ENCODE measurements around the gene RAB26. TPM values are rescaled to one million over a fixed set of nuclear protein-coding genes. Genes with fewer than 3 reads are reported as not detected.

The RAB26 gene
- total and polyA plus RNA-seq, 2 of the 13 experiments (the other 11 are each of a cell fraction or from before 2014, with no cell fraction given), result 0.86 to 3.6 TPM

DNA sequence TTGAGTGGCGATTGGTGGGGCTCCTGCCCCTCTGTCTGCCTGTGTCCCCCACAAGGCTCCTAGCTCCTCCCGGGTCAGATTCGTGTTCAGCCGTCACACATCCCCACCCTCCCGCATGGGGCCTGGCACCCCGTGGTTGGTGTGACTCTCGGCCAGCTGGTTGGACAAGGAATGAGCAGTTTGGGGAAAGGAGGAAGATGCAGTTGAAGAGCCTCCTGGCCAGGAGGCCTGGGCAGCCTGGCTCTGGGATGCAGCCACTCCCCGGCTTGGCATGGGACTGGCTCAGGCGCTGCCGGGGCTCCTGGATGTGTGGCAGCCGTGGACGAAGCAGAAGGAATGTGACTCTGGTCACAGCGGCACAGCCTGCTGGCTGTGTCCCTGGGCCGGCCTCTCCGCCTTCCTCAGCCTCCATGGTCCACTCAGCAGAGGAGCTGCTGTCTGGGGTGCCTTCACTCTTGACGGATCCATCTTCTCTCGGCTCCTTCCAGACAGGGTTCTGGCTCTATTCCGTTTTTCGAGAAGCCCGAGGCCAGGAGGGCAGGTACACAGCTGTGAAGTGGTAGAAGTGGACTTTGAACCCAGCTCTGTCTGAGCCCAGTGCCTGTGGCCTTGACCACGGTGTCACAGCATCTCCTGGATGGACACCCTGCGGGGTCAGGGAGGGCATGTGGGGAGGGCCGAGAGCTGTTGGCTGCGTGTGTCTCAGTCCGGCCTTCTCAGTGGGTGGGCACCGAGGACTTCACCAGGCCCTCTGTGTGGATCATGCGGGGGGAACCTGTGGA, 9.2 kb downstream of the RAB26 start (continued):
- TF ChIP-seq XRCC5 (optimal IDR thresholded peaks at IDR 0.05; ENCODE audit: low read length), result peak; percentile 51
- no peak for TF ChIP-seq ZBTB1 (CRISPR knock-in tag; IDR thresholded peaks at IDR 0.05; ENCODE audit: borderline replicate concordance)
- TF ChIP-seq CENPX (CRISPR knock-in tag; IDR thresholded peaks at IDR 0.05), result no peak
- no peak; the same call in 1 of the 2 replicates for TF ChIP-seq ZNF792 (CRISPR knock-in tag; IDR thresholded peaks at IDR 0.05)
- TF ChIP-seq YY1 (IDR thresholded peaks at IDR 0.05; ENCODE audit: insufficient read depth, insufficient replicate concordance, low read depth, low read length), result no peak
- TF ChIP-seq NFYC (CRISPR knock-in tag; IDR thresholded peaks at IDR 0.05), result no peak
- TF ChIP-seq ELF1 (CRISPR knock-in tag; IDR thresholded peaks at IDR 0.05), result peak; percentile 45; the same call in 1 of the 2 replicates
- TF ChIP-seq ASH2L (IDR thresholded peaks at IDR 0.05; ENCODE audit: insufficient read length, low read depth, low read length), result peak; percentile 63
- TF ChIP-seq CSRNP2 (CRISPR knock-in tag; conservative IDR thresholded peaks at IDR 0.05; ENCODE audit: low read depth), result no peak
- TF ChIP-seq, protein P1, sequence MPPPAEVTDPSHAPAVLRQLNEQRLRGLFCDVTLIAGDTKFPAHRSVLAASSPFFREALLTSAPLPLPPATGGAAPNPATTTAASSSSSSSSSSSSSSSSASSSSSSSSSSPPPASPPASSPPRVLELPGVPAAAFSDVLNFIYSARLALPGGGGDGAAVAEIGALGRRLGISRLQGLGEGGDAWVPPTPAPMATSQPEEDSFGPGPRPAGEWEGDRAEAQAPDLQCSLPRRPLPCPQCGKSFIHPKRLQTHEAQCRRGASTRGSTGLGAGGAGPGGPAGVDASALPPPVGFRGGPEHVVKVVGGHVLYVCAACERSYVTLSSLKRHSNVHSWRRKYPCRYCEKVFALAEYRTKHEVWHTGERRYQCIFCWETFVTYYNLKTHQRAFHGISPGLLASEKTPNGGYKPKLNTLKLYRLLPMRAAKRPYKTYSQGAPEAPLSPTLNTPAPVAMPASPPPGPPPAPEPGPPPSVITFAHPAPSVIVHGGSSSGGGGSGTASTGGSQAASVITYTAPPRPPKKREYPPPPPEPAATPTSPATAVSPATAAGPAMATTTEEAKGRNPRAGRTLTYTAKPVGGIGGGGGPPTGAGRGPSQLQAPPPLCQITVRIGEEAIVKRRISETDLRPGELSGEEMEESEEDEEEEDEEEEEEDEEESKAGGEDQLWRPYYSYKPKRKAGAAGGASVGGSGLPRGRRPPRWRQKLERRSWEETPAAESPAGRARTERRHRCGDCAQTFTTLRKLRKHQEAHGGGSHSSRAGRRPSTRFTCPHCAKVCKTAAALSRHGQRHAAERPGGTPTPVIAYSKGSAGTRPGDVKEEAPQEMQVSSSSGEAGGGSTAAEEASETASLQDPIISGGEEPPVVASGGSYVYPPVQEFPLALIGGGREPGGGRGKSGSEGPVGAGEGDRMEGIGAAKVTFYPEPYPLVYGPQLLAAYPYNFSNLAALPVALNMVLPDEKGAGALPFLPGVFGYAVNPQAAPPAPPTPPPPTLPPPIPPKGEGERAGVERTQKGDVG (CRISPR knock-in tag; IDR thresholded peaks at IDR 0.05; ENCODE audit: borderline replicate concordance), result no peak
- no peak for TF ChIP-seq MIER2 (CRISPR knock-in tag; IDR thresholded peaks at IDR 0.05)
- no peak for TF ChIP-seq PHB2 (IDR thresholded peaks at IDR 0.05; ENCODE audit: partially characterized antibody)
- no peak for TF ChIP-seq CHCHD3 (CRISPR knock-in tag; IDR thresholded peaks at IDR 0.05)
- TF ChIP-seq, protein P2, sequence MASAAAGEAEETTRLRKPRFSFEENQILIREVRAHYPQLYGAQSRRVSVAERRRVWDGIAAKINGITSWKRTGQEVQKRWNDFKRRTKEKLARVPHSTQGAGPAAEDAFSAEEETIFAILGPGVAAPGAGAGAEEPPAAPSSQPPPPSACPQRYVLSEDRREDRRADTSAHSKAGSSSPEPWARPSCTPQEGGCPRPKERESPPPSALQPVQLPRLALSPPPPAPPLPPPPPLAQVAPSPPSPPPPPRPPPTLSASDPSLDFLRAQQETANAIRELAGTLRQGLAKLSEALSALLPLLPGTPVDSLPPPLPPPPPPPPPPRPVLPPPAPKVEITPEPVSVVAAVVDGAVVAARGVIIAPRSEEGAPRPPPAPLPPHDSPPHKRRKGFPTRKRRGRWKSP (CRISPR knock-in tag; IDR thresholded peaks at IDR 0.05), result no peak
- no peak for TF ChIP-seq ZNF83 (CRISPR knock-in tag; IDR thresholded peaks at IDR 0.05; ENCODE audit: borderline replicate concordance)
- TF ChIP-seq KLF15 (CRISPR knock-in tag; IDR thresholded peaks at IDR 0.05; ENCODE audit: borderline replicate concordance), result no peak
- no peak for TF ChIP-seq ZNF362 (CRISPR knock-in tag; IDR thresholded peaks at IDR 0.05; ENCODE audit: borderline replicate concordance)
- TF ChIP-seq KDM4B (CRISPR knock-in tag; IDR thresholded peaks at IDR 0.05), result 0 out of 2 replicates have a peak, but pooled peaks have one; percentile 60
- TF ChIP-seq SKI (IDR thresholded peaks at IDR 0.05; ENCODE audit: partially characterized antibody), result peak; percentile 97
- no peak for TF ChIP-seq ZNF34 (CRISPR knock-in tag; IDR thresholded peaks at IDR 0.05; ENCODE audit: borderline replicate concordance)
- TF ChIP-seq SMC3 (IDR thresholded peaks at IDR 0.05; ENCODE audit: low read length), result no peak
- TF ChIP-seq EED (CRISPR knock-in tag; IDR thresholded peaks at IDR 0.05), result no peak
